ENCODE results near the gene ZNF273.

- TF ChIP-seq CTCF (optimal IDR thresholded peaks at IDR 0.05 in 1 of 3, IDR thresholded peaks at IDR 0.05 in 1 of 3, conservative IDR thresholded peaks at IDR 0.05 in 1 of 3; ENCODE audit: extremely low read depth in 1 of 3, insufficient read depth in 2 of 3, low read length in 3 of 3) (no peak), EZH2 (IDR thresholded peaks at IDR 0.05; ENCODE audit: low read length) (no peak)
Measured at GRCh38 chr7:64874114-64874513, 29.0 kb upstream of the ZNF273 start.
